Stomach (tissue), 19 donors: ENCODE data around the gene OR11H6. TPM values are rescaled to one million over a fixed set of nuclear protein-coding genes. Genes with fewer than 3 reads are reported as not detected.
"Not testable (repeated sequence)": the region's sequence is repeated elsewhere in the genome, so short reads cannot be mapped to it uniquely, and the experiment has no call there.

Source experiments
- DNase-seq, 2 donors: peaks; one replicate each; pipeline versions ENCODE4 v3.0.0 to v3.0.0-alpha.2; 2013 to 2019
- H3K27ac ChIP-seq, 5 donors: fragments of 200-600 bp in 4 of 5; sonication (generic) in 4 of 5; one replicate each; pipeline ENCODE4 v1.5.1; 2013 to 2019; ENCODE audit warnings: mild to moderate bottlenecking in 1 of 5, moderate library complexity in 1 of 5
- H3K27me3 ChIP-seq, 3 donors: fragments of 200-600 bp; sonication (generic); one replicate each; pipeline ENCODE4 v1.5.1; 2017 to 2019; ENCODE audit warnings: mixed run types in 1 of 3
- H3K36me3 ChIP-seq, 4 donors: fragments of 200-600 bp; sonication (generic); 1 replicate in 3 of 4; 2 replicates in 1 of 4; pipeline ENCODE4 v1.5.1; 2016 to 2019
- H3K4me1 ChIP-seq, 4 donors: fragments of 200-600 bp; sonication (generic); one replicate each; pipeline ENCODE4 v1.5.1; 2016 to 2019
- H3K4me3 ChIP-seq, 4 donors: fragments of 200-600 bp; sonication (generic) in 3 of 4; one replicate each; pipeline ENCODE4 v1.5.1; 2016 to 2019; ENCODE audit warnings: mild to moderate bottlenecking in 1 of 4
- H3K9me3 ChIP-seq, 4 donors: fragments of 200-600 bp; sonication (generic); one replicate each; pipeline ENCODE4 v1.5.1; 2016 to 2019
- CTCF ChIP-seq, 7 experiments: fragments of 450-650 bp in 4 of 7; fragments of 200-600 bp in 3 of 7; sonication (generic) in 3 of 7; IDR thresholded peaks; one replicate each; pipeline ENCODE4 v1.5.1; 2016 to 2019; ENCODE audit warnings: antibody characterized with exemption in 7 of 7, control low read depth in 2 of 7, mild to moderate bottlenecking in 1 of 7
- EP300 ChIP-seq: sonication (generic); formaldehyde crosslinking; IDR thresholded peaks from one replicate; pipeline ENCODE4 v1.6.1; 2017; ENCODE audit warnings: antibody characterized with exemption
- POLR2A ChIP-seq, 4 donors: fragments of 450-650 bp; IDR thresholded peaks; one replicate each; pipeline ENCODE4 v1.6.1; 2016; ENCODE audit warnings: antibody characterized with exemption in 4 of 4, control low read depth in 2 of 4, mild to moderate bottlenecking in 1 of 4, moderate library complexity in 1 of 4
- POLR2AphosphoS5 ChIP-seq, 3 donors: sonication (generic); formaldehyde crosslinking; IDR thresholded peaks; one replicate each; pipeline ENCODE4 v1.6.1; 2016; ENCODE audit warnings: antibody characterized with exemption in 3 of 3
- WGBS, 5 donors: extraction: QIAGEN DNeasy Blood & Tissue Kit in 3 of 5; methylation state at CpG; one replicate each; pipeline versions ENCODE4 v1.1.5 to v1.1.7; 2013 to 2018; 5-methylcytosine and 5-hydroxymethylcytosine counted together
- intact Hi-C: fragments of 100-400 bp; cut with DNase I; formaldehyde crosslinking; loops from one replicate; pipeline ENCODE4 v1.15.1; 2023; ENCODE audit warnings: low total_unique reads
- long read RNA-seq, 10 donors: transcript quantifications; one replicate each; lab custom pipeline, GENCODE V29; 2026
- polyA plus RNA-seq, 3 donors: library from polyadenylated mRNA; stranded (reverse); fragments of 200-250 nt; gene quantifications; one replicate each; pipeline ENCODE4 v1.2.3, GENCODE V29; 2013
- total RNA-seq, 5 donors: library from RNA; depleted of rRNA; stranded (reverse); fragments of >200 nt; gene quantifications; one replicate each; pipeline versions ENCODE4 v1.1.0 to v1.2.3, GENCODE V29; 2014 to 2016
- donor health status: healthy with polysubstance abuse.
- donor health status: Bipolar disorder and iron deficiency.
- donor health status: healthy.

Gene OR11H6, protein sequence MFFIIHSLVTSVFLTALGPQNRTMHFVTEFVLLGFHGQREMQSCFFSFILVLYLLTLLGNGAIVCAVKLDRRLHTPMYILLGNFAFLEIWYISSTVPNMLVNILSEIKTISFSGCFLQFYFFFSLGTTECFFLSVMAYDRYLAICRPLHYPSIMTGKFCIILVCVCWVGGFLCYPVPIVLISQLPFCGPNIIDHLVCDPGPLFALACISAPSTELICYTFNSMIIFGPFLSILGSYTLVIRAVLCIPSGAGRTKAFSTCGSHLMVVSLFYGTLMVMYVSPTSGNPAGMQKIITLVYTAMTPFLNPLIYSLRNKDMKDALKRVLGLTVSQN
- total RNA-seq (not detected), polyA plus RNA-seq (not detected)
- long read RNA-seq, donor 1 = 0 reads
- long read RNA-seq, donor 2 = 0 reads
- long read RNA-seq, donor 3 = 0 reads
- long read RNA-seq, donor 4 = 0 reads
- long read RNA-seq, donor 5 = 0 reads
- long read RNA-seq, donor 6 = 0 reads
- long read RNA-seq, donor 7 = 0 reads
- long read RNA-seq, donor 8 = 0 reads
- long read RNA-seq, donor 9 = 0 reads
- long read RNA-seq, donor 10 = 0 reads

- whole genome bisulfite sequencing, 5 donors = 19 to 41% (median 34%) methylated on average over 2 of the region's 2 CpGs
- TF ChIP-seq CTCF (IDR thresholded peaks at IDR 0.05) = no peak
- TF ChIP-seq POLR2A (IDR thresholded peaks at IDR 0.05) = no peak
- intact Hi-C loops = no loop called here
These were observed at the start of gene OR11H6 for GRCh38 chr14:20223410-20223809. OR11H6 (plus strand) TSS chr14:20223710; CDS start chr14:20223710, 0 bp downstream.

DNA sequence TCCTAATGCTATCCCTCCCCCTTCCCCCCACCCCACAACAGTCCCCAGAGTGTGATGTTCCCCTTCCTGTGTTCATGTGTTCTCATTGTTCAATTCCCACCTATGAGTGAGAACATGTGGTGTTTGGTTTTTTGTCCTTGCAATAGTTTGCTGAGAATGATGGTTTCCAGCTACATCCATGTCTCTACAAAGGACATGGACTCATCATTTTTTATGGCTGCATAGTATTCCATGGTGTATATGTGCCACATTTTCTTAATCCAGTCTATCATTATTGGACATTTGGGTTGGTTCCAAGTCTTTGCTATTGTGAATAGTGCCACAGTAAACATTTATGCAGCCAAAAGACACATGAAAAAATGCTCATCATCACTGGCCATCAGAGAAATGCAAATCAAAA lies 49.3 kb upstream of the OR11H6 start:
- intact Hi-C loops, H3K9me3 ChIP-seq, H3K27ac ChIP-seq, H3K27me3 ChIP-seq, DNase-seq, H3K36me3 ChIP-seq, H3K4me1 ChIP-seq, H3K4me3 ChIP-seq: not testable (repeated sequence)

More at GRCh38 chr14:20223410-20223809, at the start of gene OR11H6:
- DNase-seq = no peak
- no peaks in the 10 kb centered on the region for H3K4me1 ChIP-seq
- H3K27ac ChIP-seq = no peak within 1 kb of the TSS
- H3K27me3 ChIP-seq = no peaks in the 10 kb centered on the region
- no peak within 1 kb of the TSS for H3K4me3 ChIP-seq
- no peaks in the 10 kb centered on the region for H3K9me3 ChIP-seq
- no peaks in the 10 kb centered on the region for H3K36me3 ChIP-seq

DNA sequence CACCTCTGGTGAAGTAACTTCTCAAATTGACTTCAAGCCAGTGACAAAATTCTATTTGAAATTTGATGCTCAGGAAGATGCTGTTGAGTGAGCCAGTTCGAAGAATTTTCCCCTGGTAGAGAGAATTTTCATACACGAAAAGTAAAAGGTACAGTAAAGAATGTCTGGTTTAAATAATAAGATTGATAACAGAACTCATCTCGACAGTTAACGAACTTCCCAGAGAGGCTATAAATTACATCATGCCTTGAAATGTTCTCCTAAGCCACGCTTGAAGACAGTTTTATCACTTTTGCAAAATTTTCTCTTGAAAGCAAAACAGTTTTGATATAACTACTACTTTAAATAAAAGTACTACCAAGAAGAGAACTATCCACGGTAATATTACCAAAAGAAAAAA lies 47.2 kb upstream of the OR11H6 start:
- no peak for TF ChIP-seq POLR2AphosphoS5 (IDR thresholded peaks at IDR 0.05)
- no peak for TF ChIP-seq CTCF (IDR thresholded peaks at IDR 0.05)
- no peak for TF ChIP-seq EP300
- TF ChIP-seq POLR2A (IDR thresholded peaks at IDR 0.05) = no peak
- H3K27me3 ChIP-seq = no peaks in the 10 kb centered on the region
- no peak for DNase-seq
- intact Hi-C loops = no loop called here
- no peak overlapping the region for H3K27ac ChIP-seq
- no peak overlapping the region for H3K4me3 ChIP-seq
- H3K9me3 ChIP-seq = no peaks in the 10 kb centered on the region
- WGBS, 5 donors = 51 to 75% (median 57%) methylated on average over 6 of the region's 6 CpGs
- H3K4me1 ChIP-seq = no peaks in the 10 kb centered on the region
- no peaks in the 10 kb centered on the region for H3K36me3 ChIP-seq

GRCh38 chr14:20177433-20177974 lies 46.0 kb upstream of the OR11H6 start:
- peak overlapping the region in 1 of 5 donors; percentile 70 for H3K27ac ChIP-seq
- TF ChIP-seq CTCF (IDR thresholded peaks at IDR 0.05) (no peak), EP300 (no peak), POLR2AphosphoS5 (IDR thresholded peaks at IDR 0.05) (no peak), POLR2A (IDR thresholded peaks at IDR 0.05) (no peak)

GRCh38 chr14:20179218-20179617 lies 44.3 kb upstream of the OR11H6 start:
- no peaks in the 10 kb centered on the region for H3K9me3 ChIP-seq
- H3K27me3 ChIP-seq = no peaks in the 10 kb centered on the region
- no peak overlapping the region for H3K27ac ChIP-seq
- WGBS, 5 donors = 51 to 62% (median 60%) methylated on average over 5 of the region's 5 CpGs
- TF ChIP-seq CTCF (IDR thresholded peaks at IDR 0.05) (no peak), POLR2A (IDR thresholded peaks at IDR 0.05) (no peak)
- no peaks in the 10 kb centered on the region for H3K36me3 ChIP-seq
- no peak for DNase-seq
- no peak overlapping the region for H3K4me3 ChIP-seq
- no peaks in the 10 kb centered on the region for H3K4me1 ChIP-seq
- intact Hi-C loops = no loop called here

More at GRCh38 chr14:20177433-20177974, 46.0 kb upstream of the OR11H6 start:
- WGBS, 5 donors = 47 to 77% (median 58%) methylated on average over 7 of the region's 7 CpGs
- Histone ChIP-seq H3K36me3 (no peaks in the 10 kb centered on the region), H3K9me3 (no peaks in the 10 kb centered on the region), H3K4me3 (no peak overlapping the region), H3K27me3 (no peaks in the 10 kb centered on the region), H3K4me1 (no peaks in the 10 kb centered on the region)
- DNase-seq = peak in 1 of 2 donors; percentile 15
- intact Hi-C loops = no loop called here
